B cell (primary cell): Measurements from ENCODE around the gene SYNE1. TPM values are rescaled to one million over a fixed set of nuclear protein-coding genes. Genes with fewer than 3 reads are reported as not detected.

Experiments
- ATAC-seq: fragments of 200-7000 bp; cut with Tn5 transposase; one replicate; pipeline ENCODE4 v1.10.0; 2021; ENCODE audit warnings: low read depth, mild to moderate bottlenecking, moderate number of reproducible peaks, moderate library complexity
- CTCF ChIA-PET: fragments of 350-600 bp; sonication (Branson Sonifier 250); formaldehyde crosslinking; loops from one replicate; lab custom pipeline; 2021; ENCODE audit warnings: antibody characterized with exemption, inconsistent platforms; lab: Charles Lee
- POLR2A ChIA-PET: fragments of 350-600 bp; sonication (Branson Sonifier 250); formaldehyde crosslinking; loops from one replicate; lab custom pipeline; 2021; ENCODE audit warnings: antibody characterized with exemption; lab: Charles Lee
- DNase-seq: peaks from one replicate; pipeline ENCODE4 v3.0.0; 2013
- H2AFZ ChIP-seq: 2 replicates; pipeline ENCODE4 v1.6.1; 2012; ENCODE audit warnings: mild to moderate bottlenecking, low read depth, low read length; ENCODE audit not compliant: insufficient read depth, poor library complexity, severe bottlenecking
- H3K27ac ChIP-seq, 2 donors: 1 replicate in 1 of 2; 2 replicates in 1 of 2; pipeline ENCODE4 v1.5.1; 2012 to 2013; ENCODE audit warnings: low read length in 2 of 2, mild to moderate bottlenecking in 2 of 2, moderate library complexity in 1 of 2
- H3K27me3 ChIP-seq, 4 experiments: fragments of 200-600 bp in 1 of 4; sonication (generic) in 1 of 4; replicated peaks in 1 of 4; 1 replicate in 2 of 4; 2 replicates in 2 of 4; pipeline versions ENCODE4 v1.6.1 to v1.7.0; 2013 to 2016; ENCODE audit warnings: low read length in 3 of 4, mild to moderate bottlenecking in 2 of 4, mixed read lengths in 1 of 4, moderate library complexity in 1 of 4; ENCODE audit not compliant: insufficient read depth in 4 of 4, control insufficient read depth in 3 of 4; ENCODE audit errors: control extremely low read depth in 1 of 4
- H3K36me3 ChIP-seq, 2 experiments: replicated peaks in 1 of 2; 1 replicate in 1 of 2; 2 replicates in 1 of 2; pipeline versions ENCODE4 v1.6.1 to v1.7.1; 2013; ENCODE audit warnings: low read length in 1 of 2; ENCODE audit not compliant: insufficient read depth in 2 of 2, control insufficient read depth in 1 of 2; ENCODE audit errors: control extremely low read depth in 1 of 2, extremely low read depth in 1 of 2
- H3K4me1 ChIP-seq, 2 donors: fragments of 200-600 bp in 1 of 2; sonication (generic) in 1 of 2; 1 replicate in 1 of 2; 2 replicates in 1 of 2; pipeline versions ENCODE4 v1.5.1 to v1.6.1; 2013 to 2017; ENCODE audit warnings: low read length in 2 of 2; ENCODE audit not compliant: control insufficient read depth in 2 of 2, insufficient read depth in 2 of 2
- H3K4me2 ChIP-seq: replicated peaks from 2 replicates; pipeline ENCODE3; 2012; ENCODE audit warnings: mild to moderate bottlenecking, low read depth, low read length; ENCODE audit not compliant: poor library complexity, severe bottlenecking
- H3K4me3 ChIP-seq, 5 experiments: fragments of 200-600 bp in 1 of 5; sonication (generic) in 1 of 5; 1 replicate in 3 of 5; 2 replicates in 2 of 5; pipeline versions ENCODE4 v1.5.1 to v1.7.0; 2011 to 2016; ENCODE audit warnings: low read length in 4 of 5, mild to moderate bottlenecking in 4 of 5, low read depth in 2 of 5, control low read depth in 1 of 5, moderate library complexity in 1 of 5; ENCODE audit not compliant: insufficient read depth in 1 of 5; ENCODE audit errors: control extremely low read depth in 1 of 5, extremely low read depth in 1 of 5
- H3K79me2 ChIP-seq: fragments of 200-600 bp; sonication (generic); one replicate; pipeline ENCODE4 v1.6.0; 2016; ENCODE audit warnings: low read length; ENCODE audit not compliant: control insufficient read depth, insufficient read depth
- H3K9ac ChIP-seq: fragments of 200-600 bp; sonication (generic); 2 replicates; pipeline ENCODE4 v1.6.1; 2017; ENCODE audit warnings: mild to moderate bottlenecking, low read length, moderate library complexity
- H3K9me3 ChIP-seq, 3 donors: one replicate each; pipeline versions ENCODE4 v1.6.1 to v1.7.1; 2013; ENCODE audit warnings: low read length in 2 of 3; ENCODE audit not compliant: control insufficient read depth in 2 of 3, insufficient read depth in 1 of 3; ENCODE audit errors: control extremely low read depth in 1 of 3
- H4K20me1 ChIP-seq: 2 replicates; pipeline ENCODE4 v1.6.0; 2012; ENCODE audit warnings: mild to moderate bottlenecking, low read length; ENCODE audit not compliant: insufficient read depth, control insufficient read depth, poor library complexity, severe bottlenecking
- H3K27ac Mint-ChIP-seq: one replicate; pipeline ENCODE4 v1.8.0; 2021; ENCODE audit warnings: mixed read lengths
- H3K27me3 Mint-ChIP-seq: one replicate; pipeline ENCODE4 v1.8.0; 2021; ENCODE audit warnings: mixed read lengths
- H3K4me1 Mint-ChIP-seq: one replicate; pipeline ENCODE4 v1.8.0; 2021; ENCODE audit warnings: mixed read lengths
- H3K4me3 Mint-ChIP-seq: one replicate; pipeline ENCODE4 v1.8.0; 2021; ENCODE audit warnings: mixed read lengths
- H3K9me3 Mint-ChIP-seq: one replicate; pipeline ENCODE4 v1.8.0; 2022; ENCODE audit warnings: mixed read lengths; ENCODE audit not compliant: insufficient read depth
- CTCF ChIP-seq: fragments of 200-600 bp; IDR thresholded peaks from one replicate; pipeline ENCODE4 v1.8.0; 2022; ENCODE audit warnings: antibody characterized with exemption, mild to moderate bottlenecking
- EZH2 ChIP-seq: IDR thresholded peaks from 2 replicates; pipeline ENCODE4 v1.6.1; 2012; ENCODE audit warnings: borderline replicate concordance, low read depth, mild to moderate bottlenecking, moderate library complexity, low read length; ENCODE audit not compliant: insufficient read depth, poor library complexity, severe bottlenecking
- WGBS: methylation state at CpG from one replicate; pipeline ENCODE4 v1.1.5; 2013; ENCODE audit warnings: missing lambda C conversion rate; ENCODE audit not compliant: insufficient coverage; 5-methylcytosine and 5-hydroxymethylcytosine counted together
- intact Hi-C: fragments of 100-400 bp; cut with micrococcal nuclease; formaldehyde crosslinking; loops from one replicate; pipeline ENCODE4 v1.10.0; 2022
- polyA plus RNA-seq: library from polyadenylated mRNA; depleted of rRNA; stranded (reverse); fragments of >200 nt; gene quantifications from 2 replicates; pipeline ENCODE4 v1.2.3, GENCODE V29; 2012
- total RNA-seq, 2 donors: library from RNA; stranded (reverse); fragments of 120-200 nt in 1 of 2; gene quantifications; 1 replicate in 1 of 2; 2 replicates in 1 of 2; pipeline versions ENCODE4 v1.2.3 to v1.2.4, GENCODE V29; 2013 to 2022

The SYNE1 gene
- total and polyA plus RNA-seq, 2 donors (not counting 1 experiment from before 2014, with no cell fraction given): 49.2 to 108 TPM

- no peak overlapping the region for H2AFZ ChIP-seq
- Mint-ChIP-seq H3K27me3 (no peaks in the 10 kb centered on the region), H3K4me3 (no peak overlapping the region), H3K9me3 (peaks cover 3% of the 10 kb centered on the region), H3K27ac (no peak overlapping the region), H3K4me1 (peaks cover 4% of the 10 kb centered on the region)
- H3K79me2 ChIP-seq: no peaks in the 10 kb centered on the region
- H4K20me1 ChIP-seq: no peaks in the 10 kb centered on the region
- WGBS: no CpG with 5 or more reads among the region's 1 CpG
- DNase-seq (no peak), ATAC-seq (no peak)
- H3K4me2 ChIP-seq: no peak overlapping the region
- H3K9me3 ChIP-seq: no peaks in the 10 kb centered on the region
- no peak overlapping the region for H3K4me3 ChIP-seq
- no peak overlapping the region for H3K27ac ChIP-seq
- no peak for TF ChIP-seq CTCF
- TF ChIP-seq EZH2: no peak
- H3K9ac ChIP-seq: no peak overlapping the region
- H3K36me3 ChIP-seq: no peaks in the 10 kb centered on the region
- no peaks in the 10 kb centered on the region for H3K27me3 ChIP-seq
- CTCF ChIA-PET: no interaction called here
- POLR2A ChIA-PET: no interaction called here
- no peaks in the 10 kb centered on the region for H3K4me1 ChIP-seq
- intact Hi-C loops: no loop called here
Measured at GRCh38 chr6:152680151-152680550, 43.0 kb upstream of the SYNE1 start.

- Mint-ChIP-seq H3K4me1 (no peaks in the 10 kb centered on the region), H3K4me3 (no peak overlapping the region), H3K27me3 (peaks cover 3% of the 10 kb centered on the region), H3K27ac (no peak overlapping the region), H3K9me3 (no peaks in the 10 kb centered on the region)
- H3K36me3 ChIP-seq: no peaks in the 10 kb centered on the region
- DNase-seq (no peak), ATAC-seq (no peak)
- H3K79me2 ChIP-seq: no peaks in the 10 kb centered on the region
- CTCF ChIA-PET: no interaction called here
- no peak overlapping the region for H3K9ac ChIP-seq
- TF ChIP-seq CTCF (no peak), EZH2 (no peak)
- H4K20me1 ChIP-seq: no peaks in the 10 kb centered on the region
- no peak overlapping the region for H2AFZ ChIP-seq
- intact Hi-C loops: no loop called here
- no peak overlapping the region for H3K4me3 ChIP-seq
- H3K4me2 ChIP-seq: no peak overlapping the region
- no peaks in the 10 kb centered on the region for H3K9me3 ChIP-seq
- no peaks in the 10 kb centered on the region for H3K27me3 ChIP-seq
- no peak overlapping the region for H3K27ac ChIP-seq
- no peaks in the 10 kb centered on the region for H3K4me1 ChIP-seq
- POLR2A ChIA-PET: no interaction called here
Measured at GRCh38 chr6:152673236-152673635, 36.1 kb upstream of the SYNE1 start.
